Activated CD4-positive, alpha-beta T cell treated with anti-CD3 and anti-CD28 coated beads, Interleukin-2, amount 10 ng/mL, durations not matched to agents 7 days and 5 days (primary cell): ENCODE results near the gene FKBP5. TPM values are rescaled to one million over a fixed set of nuclear protein-coding genes. Genes with fewer than 3 reads are reported as not detected.
"Not testable (repeated sequence)": the region's sequence is repeated elsewhere in the genome, so short reads cannot be mapped to it uniquely, and the experiment has no call there.

Source experiments
- CTCF ChIA-PET: fragments of 350-600 bp; sonication (Branson Sonifier 250); formaldehyde crosslinking; loops from one replicate; lab custom pipeline; 2021; ENCODE audit warnings: antibody characterized with exemption; lab: Charles Lee
- POLR2A ChIA-PET: fragments of 350-600 bp; sonication (Branson Sonifier 250); formaldehyde crosslinking; loops from one replicate; lab custom pipeline; 2021; ENCODE audit warnings: antibody characterized with exemption; lab: Charles Lee
- DNase-seq: peaks from one replicate; pipeline ENCODE4 v3.0.0-alpha.2; 2020
- H3K27ac Mint-ChIP-seq: one replicate; pipeline ENCODE4 v1.8.0; 2021; ENCODE audit warnings: mild to moderate bottlenecking, moderate library complexity, mixed read lengths
- H3K27me3 Mint-ChIP-seq: one replicate; pipeline ENCODE4 v1.8.0; 2021; ENCODE audit warnings: mixed read lengths
- H3K36me3 Mint-ChIP-seq: one replicate; pipeline ENCODE4 v1.8.0; 2021; ENCODE audit warnings: low read depth, mixed read lengths
- H3K4me1 Mint-ChIP-seq: one replicate; pipeline ENCODE4 v1.8.0; 2021; ENCODE audit warnings: mixed read lengths
- H3K4me3 Mint-ChIP-seq: one replicate; pipeline ENCODE4 v1.8.0; 2021; ENCODE audit warnings: mild to moderate bottlenecking, moderate library complexity, mixed read lengths
- H3K9me3 Mint-ChIP-seq: one replicate; pipeline ENCODE4 v1.8.0; 2021; ENCODE audit warnings: mixed read lengths
- total RNA-seq, 2 experiments: library from RNA; stranded (reverse); gene quantifications; one replicate each; pipeline ENCODE4 v1.2.3, GENCODE V29; 2021

Gene FKBP5
- 100 to 1,000 TPM in 1 of 2 experiments, 10 to 100 TPM in 1; 94.2 to 100 TPM for total RNA-seq

DNA sequence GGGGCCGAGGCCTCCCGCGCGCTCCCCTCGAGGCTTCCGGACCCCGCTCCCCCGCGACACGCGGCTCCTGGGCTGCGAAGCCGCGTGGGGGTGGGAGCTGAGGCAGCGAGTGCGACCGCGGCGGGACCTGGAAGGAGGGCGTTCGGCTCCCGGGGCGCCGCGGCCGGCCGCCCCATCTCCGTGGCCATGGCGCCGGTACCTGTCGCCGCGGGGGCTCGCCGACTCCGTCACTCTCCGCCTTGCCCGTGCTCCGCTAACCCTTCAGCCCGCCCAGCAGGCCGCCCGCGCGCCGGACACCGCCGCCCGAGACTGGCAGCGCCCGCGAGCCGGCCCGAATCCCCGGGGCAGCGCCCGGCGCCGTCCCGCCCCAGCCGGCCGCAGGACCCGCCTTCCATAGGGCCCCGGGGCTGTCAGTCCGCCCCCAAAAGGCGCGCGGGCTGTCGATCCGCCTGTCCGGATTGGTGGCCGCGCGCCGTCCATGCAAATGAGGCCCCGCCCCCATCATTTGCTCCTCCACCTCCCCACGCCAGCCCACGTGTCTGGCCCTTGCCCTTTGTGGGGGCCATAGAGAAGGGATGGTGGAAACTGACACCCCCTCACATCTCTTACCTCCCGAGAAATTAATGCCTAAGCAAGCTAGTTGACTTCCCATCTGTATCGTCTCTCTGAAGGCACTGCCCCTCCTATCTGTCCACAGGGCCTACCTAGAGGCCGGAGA is at the start of gene FKBP5:
FKBP5 (minus strand) TSS at position 311 of the 718 bp plus-strand sequence. CDS start 46,091 bp downstream, outside the sequence.
- CTCF ChIA-PET: interaction anchor here (1.2 to 1.4 kb wide), 3 partner anchors 26 to 44 kb away, joined by 3 to 4 read pairs (median 3); no protein-coding TSS in a partner anchor
- peaks cover 11% of the 10 kb centered on the region for H3K4me1 Mint-ChIP-seq

GRCh38 chr6:35737413-35738211 is 48.9 kb upstream of the FKBP5 start:
- POLR2A ChIA-PET: no interaction called here
- no peak overlapping the region for H3K4me3 Mint-ChIP-seq
- H3K27ac Mint-ChIP-seq: peak overlapping the region; percentile 88
- peak; percentile 50 for DNase-seq
- peaks cover 41% of the 10 kb centered on the region for H3K4me1 Mint-ChIP-seq
- no peaks in the 10 kb centered on the region for H3K27me3 Mint-ChIP-seq
- H3K9me3 Mint-ChIP-seq: no peaks in the 10 kb centered on the region
- CTCF ChIA-PET: interaction anchor here (0.6 to 2.7 kb wide), 34 partner anchors 9 to 442 kb away, joined by 3 to 41 read pairs (median 4); no protein-coding TSS in a partner anchor
- no peaks in the 10 kb centered on the region for H3K36me3 Mint-ChIP-seq

More for the DNA sequence above, at the start of gene FKBP5:
- DNase-seq: peak; percentile 91
- no peaks in the 10 kb centered on the region for H3K9me3 Mint-ChIP-seq
- H3K27ac Mint-ChIP-seq: peak within 1 kb of the TSS; percentile 95
- H3K36me3 Mint-ChIP-seq: peaks cover 5% of the 10 kb centered on the region
- peak within 1 kb of the TSS; percentile 98 for H3K4me3 Mint-ChIP-seq
- POLR2A ChIA-PET: no interaction called here
- no peaks in the 10 kb centered on the region for H3K27me3 Mint-ChIP-seq

DNA sequence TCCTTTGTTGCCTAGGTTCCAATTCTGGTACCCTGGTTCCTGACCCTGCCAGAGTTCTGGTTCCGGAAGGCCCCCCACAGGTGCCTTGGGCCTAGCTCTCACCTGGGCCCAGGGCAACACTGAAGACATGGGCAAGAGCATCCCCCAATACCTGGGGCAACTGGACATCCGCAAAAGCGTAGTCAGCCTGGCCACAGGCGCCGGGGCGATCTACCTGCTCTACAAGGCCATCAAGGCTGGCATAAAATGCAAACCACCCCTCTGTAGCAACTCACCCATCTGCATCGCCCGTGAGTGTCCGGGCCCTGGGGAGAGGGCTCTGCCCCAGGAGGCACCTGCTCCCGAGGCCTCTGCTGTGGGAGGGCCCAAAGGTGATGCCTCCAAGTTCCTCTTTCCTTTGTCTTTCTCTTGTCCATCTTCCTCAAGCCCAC is 48.3 kb upstream of the FKBP5 start, which contains the start of gene ARMC12:
ARMC12 (plus strand) TSS at position 51 of the 431 bp plus-strand sequence; CDS start at position 128, 77 bp downstream.
- POLR2A ChIA-PET: interaction anchor here (0.9 to 1.1 kb wide), 2 partner anchors 19 to 113 kb away, joined by 3 to 4 read pairs; no protein-coding TSS in a partner anchor
- DNase-seq: no peak
- Mint-ChIP-seq H3K36me3 (no peaks in the 10 kb centered on the region), H3K4me3 (no peak within 1 kb of the TSS), H3K27ac (peak within 1 kb of the TSS; percentile 88), H3K9me3 (no peaks in the 10 kb centered on the region), H3K4me1 (peaks cover 46% of the 10 kb centered on the region), H3K27me3 (no peaks in the 10 kb centered on the region)
- CTCF ChIA-PET: interaction anchor here (0.5 to 2.7 kb wide), 42 partner anchors 10 to 1248 kb away, joined by 3 to 41 read pairs (median 4); no protein-coding TSS in a partner anchor

GRCh38 chr6:35736253-35736894 is 47.7 kb upstream of the FKBP5 start:
- H3K4me3 Mint-ChIP-seq: no peak overlapping the region
- H3K4me1 Mint-ChIP-seq: peaks cover 48% of the 10 kb centered on the region
- H3K27me3 Mint-ChIP-seq: no peaks in the 10 kb centered on the region
- CTCF ChIA-PET: interaction anchor here (0.5 to 2.7 kb wide), 35 partner anchors 9 to 1248 kb away, joined by 3 to 41 read pairs (median 4); no protein-coding TSS in a partner anchor
- no peaks in the 10 kb centered on the region for H3K9me3 Mint-ChIP-seq
- H3K36me3 Mint-ChIP-seq: no peaks in the 10 kb centered on the region
- POLR2A ChIA-PET: interaction anchor here (0.5 to 1.1 kb wide), 4 partner anchors 19 to 467 kb away, joined by 3 to 4 read pairs (median 3); no protein-coding TSS in a partner anchor
- DNase-seq: peak; percentile 90
- H3K27ac Mint-ChIP-seq: peak overlapping the region; percentile 66

- Mint-ChIP-seq H3K27me3 (no peaks in the 10 kb centered on the region), H3K4me3 (no peak overlapping the region), H3K4me1 (peaks cover 56% of the 10 kb centered on the region), H3K36me3 (no peaks in the 10 kb centered on the region), H3K9me3 (no peaks in the 10 kb centered on the region), H3K27ac (no peak overlapping the region)
- no peak for DNase-seq
- POLR2A ChIA-PET: no interaction called here
- CTCF ChIA-PET: interaction anchor here (0.6 to 2.7 kb wide), 12 partner anchors 8 to 258 kb away, joined by 3 to 41 read pairs (median 6); no protein-coding TSS in a partner anchor
Measured at GRCh38 chr6:35735452-35735851, 46.7 kb upstream of the FKBP5 start.

DNA sequence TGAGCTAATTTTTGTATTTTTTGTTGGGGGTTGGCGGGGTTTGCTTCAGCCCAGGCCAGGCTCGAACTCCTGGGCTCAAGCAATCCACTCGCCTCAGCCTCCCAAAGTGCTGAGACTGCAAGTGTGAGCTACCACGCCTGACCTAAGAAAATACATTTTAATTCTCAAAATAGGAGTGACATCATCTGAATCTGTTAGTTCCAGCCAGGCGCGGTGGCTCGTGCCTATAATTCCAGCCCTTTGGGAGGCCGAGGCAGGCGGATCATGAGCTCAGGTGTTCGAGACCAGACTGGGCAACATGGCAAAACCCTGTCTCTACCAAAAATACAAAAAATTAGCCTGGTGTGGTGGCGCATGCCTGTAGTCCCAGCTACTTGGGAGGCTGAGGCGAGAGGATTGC is 45.6 kb upstream of the FKBP5 start:
- H3K4me3 Mint-ChIP-seq, POLR2A ChIA-PET, H3K27ac Mint-ChIP-seq, H3K36me3 Mint-ChIP-seq, H3K27me3 Mint-ChIP-seq, H3K9me3 Mint-ChIP-seq, DNase-seq: not testable (repeated sequence)
- CTCF ChIA-PET: interaction anchor here (0.6 to 1.5 kb wide), 6 partner anchors 17 to 502 kb away, joined by 3 to 5 read pairs (median 3); no protein-coding TSS in a partner anchor
- H3K4me1 Mint-ChIP-seq: peaks cover 66% of the 10 kb centered on the region

DNA sequence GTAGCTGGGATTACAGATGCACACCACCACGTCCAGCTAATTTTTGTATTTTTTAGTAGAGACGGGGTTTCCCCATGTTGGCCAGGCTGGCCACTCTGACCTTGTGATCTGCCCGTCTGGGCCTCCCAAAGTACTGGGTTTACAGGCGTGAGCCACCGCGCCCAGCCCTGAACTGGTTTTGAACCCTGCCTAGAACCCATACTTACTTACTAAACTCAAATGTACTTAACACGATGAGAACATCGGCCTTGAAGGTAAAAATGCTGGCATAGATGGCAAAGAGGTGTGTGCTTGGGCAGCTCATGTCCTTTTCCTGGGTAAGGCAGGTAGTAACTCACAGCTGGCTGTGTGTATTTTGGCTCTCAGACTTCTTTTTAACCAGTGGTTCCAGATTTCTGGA is 44.9 kb upstream of the FKBP5 start:
- no peak for DNase-seq
- H3K27ac Mint-ChIP-seq: no peak overlapping the region
- H3K9me3 Mint-ChIP-seq: no peaks in the 10 kb centered on the region
- peaks cover 73% of the 10 kb centered on the region for H3K4me1 Mint-ChIP-seq
- H3K4me3 Mint-ChIP-seq: no peak overlapping the region
- POLR2A ChIA-PET: no interaction called here
- H3K36me3 Mint-ChIP-seq: no peaks in the 10 kb centered on the region
- no peaks in the 10 kb centered on the region for H3K27me3 Mint-ChIP-seq
- CTCF ChIA-PET: interaction anchor here (0.5 to 1.5 kb wide), 8 partner anchors 8 to 181 kb away, joined by 3 to 5 read pairs (median 4); no protein-coding TSS in a partner anchor

- CTCF ChIA-PET: interaction anchor here (0.6 to 0.9 kb wide), 4 partner anchors 145 to 1541 kb away, joined by 3 read pairs; no protein-coding TSS in a partner anchor
- H3K9me3 Mint-ChIP-seq: no peaks in the 10 kb centered on the region
- DNase-seq: peak; percentile 97
- POLR2A ChIA-PET: interaction anchor here (0.7 kb wide), 1 partner anchor 63 kb away, joined by 3 read pairs; no protein-coding TSS in a partner anchor
- no peaks in the 10 kb centered on the region for H3K27me3 Mint-ChIP-seq
- H3K27ac Mint-ChIP-seq: peak overlapping the region; percentile 99
- no peaks in the 10 kb centered on the region for H3K36me3 Mint-ChIP-seq
- H3K4me3 Mint-ChIP-seq: peak overlapping the region; percentile 88
- peaks cover 79% of the 10 kb centered on the region for H3K4me1 Mint-ChIP-seq
Measured at GRCh38 chr6:35731736-35732532, 43.2 kb upstream of the FKBP5 start.

GRCh38 chr6:35731414-35731735 is 42.7 kb upstream of the FKBP5 start:
- H3K27ac Mint-ChIP-seq: peak overlapping the region; percentile 99
- DNase-seq: peak; percentile 97

GRCh38 chr6:35730745-35731413 is 42.2 kb upstream of the FKBP5 start:
- peak overlapping the region; percentile 88 for H3K4me3 Mint-ChIP-seq
- peak overlapping the region; percentile 99 for H3K27ac Mint-ChIP-seq
- POLR2A ChIA-PET: no interaction called here
- H3K27me3 Mint-ChIP-seq: no peaks in the 10 kb centered on the region
- no peaks in the 10 kb centered on the region for H3K9me3 Mint-ChIP-seq
- CTCF ChIA-PET: interaction anchor here (0.6 kb wide), 1 partner anchor 1542 kb away, joined by 3 read pairs; no protein-coding TSS in a partner anchor
- peaks cover 81% of the 10 kb centered on the region for H3K4me1 Mint-ChIP-seq
- no peaks in the 10 kb centered on the region for H3K36me3 Mint-ChIP-seq
- no peak for DNase-seq

More at GRCh38 chr6:35731414-35731735, 42.7 kb upstream of the FKBP5 start:
- no peaks in the 10 kb centered on the region for H3K27me3 Mint-ChIP-seq
- H3K9me3 Mint-ChIP-seq: no peaks in the 10 kb centered on the region
- H3K36me3 Mint-ChIP-seq: no peaks in the 10 kb centered on the region
- H3K4me1 Mint-ChIP-seq: peaks cover 81% of the 10 kb centered on the region
- ChIA-PET CTCF (interaction anchor here (0.6 kb wide), 2 partner anchors 211 to 1541 kb away, joined by 3 read pairs; no protein-coding TSS in a partner anchor), POLR2A (no interaction called here)
- H3K4me3 Mint-ChIP-seq: peak overlapping the region; percentile 88

GRCh38 chr6:35729722-35730121 is 41.0 kb upstream of the FKBP5 start:
- no peaks in the 10 kb centered on the region for H3K36me3 Mint-ChIP-seq

More at GRCh38 chr6:35729722-35730121, 41.0 kb upstream of the FKBP5 start:
- Mint-ChIP-seq H3K9me3 (no peaks in the 10 kb centered on the region), H3K4me3 (peak overlapping the region; percentile 0), H3K27ac (peak overlapping the region; percentile 99), H3K4me1 (peaks cover 82% of the 10 kb centered on the region), H3K27me3 (no peaks in the 10 kb centered on the region)
- no peak for DNase-seq
- CTCF ChIA-PET: no interaction called here
- POLR2A ChIA-PET: no interaction called here
